Tibial artery (tissue), 4 donors: ENCODE results near the gene MAD1L1.

Experiments
- DNase-seq, 2 donors: peaks; one replicate each; pipeline ENCODE4 v3.0.0-alpha.2; 2019
- H3K27ac ChIP-seq, 2 donors: fragments of 200-600 bp; sonication (generic) in 1 of 2; 1 replicate in 1 of 2; 2 replicates in 1 of 2; pipeline ENCODE4 v1.5.1; 2018 to 2019; ENCODE audit warnings: mild to moderate bottlenecking in 1 of 2
- H3K27me3 ChIP-seq, 2 donors: fragments of 200-600 bp; sonication (generic) in 1 of 2; one replicate each; pipeline versions ENCODE4 v1.5.1 to v1.6.0; 2016 to 2019
- H3K36me3 ChIP-seq, 3 donors: fragments of 200-600 bp; sonication (generic) in 2 of 3; one replicate each; pipeline ENCODE4 v1.5.1; 2016 to 2019; ENCODE audit warnings: mild to moderate bottlenecking in 2 of 3
- H3K4me1 ChIP-seq, 4 donors: fragments of 200-600 bp; sonication (generic) in 2 of 4; 1 replicate in 3 of 4; 2 replicates in 1 of 4; pipeline ENCODE4 v1.5.1; 2016 to 2019
- H3K4me3 ChIP-seq, 2 donors: fragments of 200-600 bp; sonication (generic) in 1 of 2; 1 replicate in 1 of 2; 2 replicates in 1 of 2; pipeline ENCODE4 v1.5.1; 2018 to 2019; ENCODE audit warnings: mild to moderate bottlenecking in 2 of 2
- H3K9me3 ChIP-seq, 3 donors: fragments of 200-600 bp; sonication (generic) in 1 of 3; one replicate each; pipeline ENCODE4 v1.5.1; 2016 to 2019
- intact Hi-C: fragments of 100-400 bp; cut with DNase I; formaldehyde crosslinking; loops from one replicate; pipeline ENCODE4 v1.15.0; 2023; ENCODE audit warnings: low total_unique reads
- TF ChIP-seq, protein P1 (sequence below), 2 experiments: fragments of 200-600 bp in 1 of 2; fragments of 450-650 bp in 1 of 2; IDR thresholded peaks; one replicate each; pipeline ENCODE4 v1.5.1; 2017 to 2019; ENCODE audit warnings: antibody characterized with exemption in 2 of 2, mild to moderate bottlenecking in 1 of 2, moderate library complexity in 1 of 2

MAD1L1 gene

DNA sequence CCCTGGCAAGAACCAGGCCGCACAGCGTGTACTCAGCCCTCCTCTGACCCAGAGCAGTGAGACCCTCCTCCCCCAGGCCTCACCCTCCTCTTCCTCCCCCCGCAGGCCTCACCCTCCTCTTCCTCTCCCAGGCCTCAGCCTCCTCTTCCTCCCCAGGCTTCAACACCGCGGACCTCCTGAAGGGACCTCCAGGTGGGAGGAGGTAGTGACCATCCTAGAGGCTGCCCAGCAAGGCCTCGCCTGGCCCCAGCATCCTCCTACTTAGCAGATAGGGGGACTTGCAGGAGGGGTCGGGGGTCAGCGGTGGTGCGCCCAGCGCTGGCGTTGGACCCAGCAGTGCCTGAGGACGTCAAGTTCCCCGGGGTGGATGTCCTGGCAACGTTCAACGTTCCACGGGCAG lies 291.9 kb downstream of the MAD1L1 start:
- no peak overlapping the region for H3K27ac ChIP-seq
- no peaks in the 10 kb centered on the region for H3K27me3 ChIP-seq
- no peak overlapping the region for H3K4me3 ChIP-seq
- H3K4me1 ChIP-seq = peaks cover 0 to 3% (median 0%) of the 10 kb centered on the region in 4 donors
- TF ChIP-seq, protein P1, sequence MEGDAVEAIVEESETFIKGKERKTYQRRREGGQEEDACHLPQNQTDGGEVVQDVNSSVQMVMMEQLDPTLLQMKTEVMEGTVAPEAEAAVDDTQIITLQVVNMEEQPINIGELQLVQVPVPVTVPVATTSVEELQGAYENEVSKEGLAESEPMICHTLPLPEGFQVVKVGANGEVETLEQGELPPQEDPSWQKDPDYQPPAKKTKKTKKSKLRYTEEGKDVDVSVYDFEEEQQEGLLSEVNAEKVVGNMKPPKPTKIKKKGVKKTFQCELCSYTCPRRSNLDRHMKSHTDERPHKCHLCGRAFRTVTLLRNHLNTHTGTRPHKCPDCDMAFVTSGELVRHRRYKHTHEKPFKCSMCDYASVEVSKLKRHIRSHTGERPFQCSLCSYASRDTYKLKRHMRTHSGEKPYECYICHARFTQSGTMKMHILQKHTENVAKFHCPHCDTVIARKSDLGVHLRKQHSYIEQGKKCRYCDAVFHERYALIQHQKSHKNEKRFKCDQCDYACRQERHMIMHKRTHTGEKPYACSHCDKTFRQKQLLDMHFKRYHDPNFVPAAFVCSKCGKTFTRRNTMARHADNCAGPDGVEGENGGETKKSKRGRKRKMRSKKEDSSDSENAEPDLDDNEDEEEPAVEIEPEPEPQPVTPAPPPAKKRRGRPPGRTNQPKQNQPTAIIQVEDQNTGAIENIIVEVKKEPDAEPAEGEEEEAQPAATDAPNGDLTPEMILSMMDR (IDR thresholded peaks at IDR 0.05) = no peak
- H3K36me3 ChIP-seq = peaks cover 0 to 10% (median 0%) of the 10 kb centered on the region in 3 donors
- DNase-seq = no peak
- intact Hi-C loops = no loop called here
- H3K9me3 ChIP-seq = no peaks in the 10 kb centered on the region

DNA sequence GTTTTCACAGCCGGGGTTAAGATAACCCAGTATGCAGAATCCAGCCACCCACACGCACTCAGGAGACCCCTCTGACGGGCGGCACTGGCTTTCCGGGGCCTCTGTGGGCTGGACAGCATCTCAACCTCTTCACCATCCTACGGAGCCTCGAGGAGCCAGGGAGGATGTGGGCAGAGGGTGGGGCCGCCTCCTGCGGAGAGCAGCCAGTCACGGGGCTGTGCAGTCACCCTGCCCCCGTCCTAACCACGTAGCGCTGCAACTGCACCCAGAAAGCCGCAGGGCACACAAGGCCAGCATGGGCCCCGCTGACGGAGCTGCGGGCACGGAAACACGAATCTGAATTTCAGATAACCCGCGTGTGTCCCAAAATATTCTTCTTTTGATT lies 292.4 kb downstream of the MAD1L1 start:
- DNase-seq = peak in 1 of 2 donors; percentile 65
- Histone ChIP-seq H3K4me1 (peaks cover 0 to 3% (median 0%) of the 10 kb centered on the region in 4 donors), H3K27me3 (no peaks in the 10 kb centered on the region), H3K27ac (no peak overlapping the region), H3K9me3 (no peaks in the 10 kb centered on the region), H3K36me3 (peaks cover 0 to 13% (median 0%) of the 10 kb centered on the region in 3 donors), H3K4me3 (no peak overlapping the region)
- TF ChIP-seq, protein P1 (IDR thresholded peaks at IDR 0.05) = no peak
- intact Hi-C loops = no loop called here

DNA sequence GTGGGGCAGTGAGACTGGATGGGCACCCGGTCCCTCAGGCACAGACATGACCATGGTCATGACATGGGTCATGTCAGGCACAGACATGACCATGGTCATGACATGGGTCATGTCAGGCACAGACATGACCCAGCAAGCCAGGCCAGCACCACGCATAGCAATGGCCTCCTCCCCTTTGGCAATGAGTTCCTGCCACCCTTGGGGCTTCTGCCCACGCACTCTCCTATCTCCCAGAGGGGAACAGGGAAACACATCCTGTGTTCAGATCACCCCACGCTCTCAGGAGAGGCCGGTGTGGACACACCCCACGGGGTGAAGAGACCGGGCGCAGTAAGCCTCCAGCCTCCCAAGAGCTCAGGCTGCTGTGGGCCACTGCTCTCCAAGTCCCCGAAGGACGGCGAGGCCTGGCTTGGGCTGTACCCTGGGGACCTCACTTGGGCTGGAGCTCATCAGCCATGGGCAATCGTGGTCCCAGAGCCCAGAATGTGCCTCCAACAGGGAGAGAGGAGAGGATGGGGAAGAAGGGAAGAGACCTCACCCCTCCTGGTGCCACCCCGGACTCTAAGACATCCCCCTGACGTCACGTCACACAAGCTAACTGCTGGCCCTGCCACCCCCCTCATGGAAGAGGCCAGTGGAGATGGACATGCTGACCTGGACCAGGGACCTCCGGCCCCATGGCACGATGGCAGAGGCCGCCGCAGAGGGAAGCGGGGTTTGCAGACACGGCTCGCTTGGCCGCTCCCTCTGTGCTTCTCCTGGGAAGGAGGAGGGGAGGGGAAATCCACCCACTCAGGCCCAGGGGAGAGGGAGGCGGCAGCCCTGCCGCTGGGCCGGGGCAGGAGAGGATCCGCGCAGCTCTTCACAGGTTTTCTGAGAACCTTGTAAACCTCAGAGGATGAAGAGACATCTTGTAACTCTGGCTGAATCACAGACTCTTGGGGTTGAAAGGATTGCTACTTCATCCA lies 293.0 kb downstream of the MAD1L1 start:
- Histone ChIP-seq H3K4me3 (no peak overlapping the region), H3K36me3 (peaks cover 0 to 13% (median 0%) of the 10 kb centered on the region in 3 donors), H3K4me1 (peaks cover 0 to 3% (median 0%) of the 10 kb centered on the region in 4 donors), H3K27me3 (no peaks in the 10 kb centered on the region), H3K9me3 (no peaks in the 10 kb centered on the region), H3K27ac (no peak overlapping the region)
- DNase-seq = no peak
- TF ChIP-seq, protein P1 (IDR thresholded peaks at IDR 0.05) = no peak
- intact Hi-C loops = no loop called here

DNA sequence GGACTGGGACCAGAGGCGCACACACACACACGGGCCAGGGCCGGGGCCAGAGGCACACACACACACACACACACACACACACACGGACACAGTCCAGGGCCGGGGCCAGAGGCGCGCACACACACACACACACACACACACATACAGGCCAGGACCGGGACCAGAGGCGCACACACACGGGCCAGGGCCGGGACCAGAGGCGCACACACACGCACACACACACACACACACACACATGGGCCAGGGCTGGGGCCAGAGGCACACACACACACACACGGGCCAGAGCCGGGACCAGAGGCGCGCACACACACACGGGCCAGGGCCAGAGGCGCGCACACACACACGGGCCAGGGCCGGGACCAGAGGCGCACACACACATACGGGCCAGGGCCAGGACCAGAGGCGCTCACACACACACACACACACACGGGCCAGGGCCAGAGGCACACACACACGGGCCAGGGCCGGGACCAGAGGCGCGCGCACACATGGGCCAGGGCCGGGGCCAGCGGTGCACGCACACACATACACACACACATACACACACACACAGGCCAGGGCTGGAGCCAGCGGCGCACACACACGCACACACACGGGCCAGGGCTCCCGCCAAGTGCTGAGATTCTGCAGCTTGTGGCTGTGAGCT lies 293.8 kb downstream of the MAD1L1 start:
- Histone ChIP-seq H3K27me3 (no peaks in the 10 kb centered on the region), H3K36me3 (peaks cover 0 to 13% (median 0%) of the 10 kb centered on the region in 3 donors), H3K4me1 (peaks cover 0 to 3% (median 0%) of the 10 kb centered on the region in 4 donors), H3K4me3 (no peak overlapping the region), H3K27ac (no peak overlapping the region), H3K9me3 (no peaks in the 10 kb centered on the region)
- no peak for DNase-seq
- intact Hi-C loops = no loop called here
- TF ChIP-seq, protein P1 (IDR thresholded peaks at IDR 0.05) = no peak

DNA sequence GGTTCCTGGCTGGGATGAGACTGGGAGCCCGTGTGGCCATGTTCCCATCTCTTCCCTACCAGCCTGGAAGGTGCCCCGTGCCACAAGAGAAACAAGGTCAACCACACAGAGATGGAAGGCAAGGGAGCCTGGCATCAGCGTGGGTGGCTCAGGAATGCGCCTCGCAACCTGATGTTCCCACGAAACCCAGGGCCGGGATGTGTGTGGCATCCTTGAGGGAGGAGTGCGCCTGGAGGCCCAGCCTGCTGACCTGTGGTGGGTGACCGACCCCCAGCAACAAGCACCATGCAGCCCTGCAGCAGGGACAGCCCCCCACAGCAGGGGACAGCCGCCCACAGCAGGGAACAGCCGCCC lies 295.5 kb downstream of the MAD1L1 start:
- no peak for DNase-seq
- Histone ChIP-seq H3K4me3 (no peak overlapping the region), H3K27ac (no peak overlapping the region), H3K36me3 (peaks cover 0 to 13% (median 0%) of the 10 kb centered on the region in 3 donors), H3K9me3 (no peaks in the 10 kb centered on the region), H3K4me1 (peaks cover 0 to 3% (median 0%) of the 10 kb centered on the region in 4 donors), H3K27me3 (no peaks in the 10 kb centered on the region)
- intact Hi-C loops = no loop called here
- TF ChIP-seq, protein P1 (IDR thresholded peaks at IDR 0.05) = no peak
